Stimulated activated CD4-positive, alpha-beta T cell treated with anti-CD3 and anti-CD28 coated beads, Interleukin-15, amount 100 ng/mL, for 1 hour (primary cell): ENCODE data around the gene CAD.
"Not testable (repeated sequence)": the region's sequence is repeated elsewhere in the genome, so short reads cannot be mapped to it uniquely, and the experiment has no call there.

Source experiments
- DNase-seq, 2 donors: peaks; one replicate each; pipeline ENCODE4 v3.0.0-alpha.2; 2020; ENCODE audit warnings: low read depth in 1 of 2, low spot score in 1 of 2

CAD gene

GRCh38 chr2:27217173-27218121, at the start of gene CAD:
Gene CAD, plus strand, starts transcription at chr2:27217369. Its CDS starts 183 bp downstream, at chr2:27217552.
- DNase-seq = peak; percentile 64 to 93

GRCh38 chr2:27170581-27171337, 46.4 kb upstream of the CAD start:
- no peak for DNase-seq

GRCh38 chr2:27171351-27171848, 45.8 kb upstream of the CAD start:
- no peak for DNase-seq

- DNase-seq = no peak
These were observed 42.5 kb upstream of the CAD start for GRCh38 chr2:27174638-27175037.

GRCh38 chr2:27175330-27175729, 41.8 kb upstream of the CAD start:
- DNase-seq = no peak

- DNase-seq = not testable (repeated sequence)
These were observed 41.4 kb upstream of the CAD start for GRCh38 chr2:27175781-27176180.

- no peak for DNase-seq
These were observed 39.5 kb upstream of the CAD start for GRCh38 chr2:27177441-27178351.

GRCh38 chr2:27178469-27178868, 38.7 kb upstream of the CAD start:
- no peak for DNase-seq

- no peak for DNase-seq
These were observed 37.7 kb upstream of the CAD start for GRCh38 chr2:27179344-27180000.

GRCh38 chr2:27182346-27182745, 34.8 kb upstream of the CAD start:
- DNase-seq = no peak

GRCh38 chr2:27184115-27184514, 33.1 kb upstream of the CAD start:
- DNase-seq = no peak

GRCh38 chr2:27185331-27186026, 31.7 kb upstream of the CAD start:
- DNase-seq = no peak

- DNase-seq = no peak
These were observed 30.4 kb upstream of the CAD start for GRCh38 chr2:27186613-27187345.

- no peak for DNase-seq
These were observed 27.2 kb upstream of the CAD start for GRCh38 chr2:27189989-27190388.

GRCh38 chr2:27191070-27191829, 25.9 kb upstream of the CAD start:
- DNase-seq = no peak

- no peak for DNase-seq
These were observed 22.4 kb upstream of the CAD start for GRCh38 chr2:27194538-27195354.

GRCh38 chr2:27195799-27196198, 21.4 kb upstream of the CAD start:
- not testable (repeated sequence) for DNase-seq
